ENCODE data around the gene SLC50A1. TPM values are rescaled to one million over a fixed set of nuclear protein-coding genes. Genes with fewer than 3 reads are reported as not detected.

SLC50A1 gene
- total RNA-seq, 1 experiment from 2014 or later, result 24.9 TPM

DNA sequence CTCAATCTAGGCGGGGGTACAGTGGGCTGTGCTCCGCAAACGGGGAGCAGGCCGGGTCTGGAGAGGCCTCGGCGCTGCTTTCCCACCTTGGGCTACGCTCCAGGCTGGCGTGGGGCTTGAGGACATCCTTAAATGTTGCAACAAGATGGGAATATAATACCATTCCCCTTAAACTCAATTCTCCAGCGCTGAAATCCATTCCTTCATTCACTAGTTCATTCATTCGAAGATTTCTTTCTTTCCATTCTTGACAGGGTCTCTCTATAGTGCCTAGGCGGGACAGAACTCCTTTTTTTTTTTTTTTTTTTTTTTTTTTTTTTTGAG, 4.9 kb downstream of the SLC50A1 start:
- Histone ChIP-seq H3K9me3 (ENCODE audit: control insufficient read depth, low read depth, low read length) (no peaks in the 10 kb centered on the region), H3K27me3 (ENCODE audit: insufficient read depth, low read length) (no peaks in the 10 kb centered on the region), H3K56ac (ENCODE audit: insufficient read length, low read depth, low read length) (no peak overlapping the region), H3K4me2 (ENCODE audit: insufficient read depth, insufficient read length, low read length) (peak overlapping the region; percentile 90), H2BK12ac (ENCODE audit: insufficient read length, low read depth, low read length) (no peak overlapping the region), H3K79me2 (ENCODE audit: insufficient read depth, low read length) (0 out of 2 replicates have a peak, but pooled peaks cover 3% of the 10 kb centered on the region), H3K4ac (ENCODE audit: low read depth, low read length) (no peak overlapping the region), H2AFZ (ENCODE audit: low read length) (peak overlapping the region; percentile 95), H3K23ac (ENCODE audit: insufficient read length, low read depth, low read length) (no peak overlapping the region), H4K8ac (replicated peaks; ENCODE audit: insufficient read length, low read depth, low read length) (no peak overlapping the region), H2BK20ac (ENCODE audit: low read depth, low read length, poor library complexity, severe bottlenecking) (no peak overlapping the region), H3K18ac (ENCODE audit: insufficient read length, low read depth, low read length) (no peak overlapping the region), H3K23me2 (ENCODE audit: insufficient read length, low read depth, low read length, poor library complexity, severe bottlenecking) (peaks cover 17% of the 10 kb centered on the region), H2BK120ac (ENCODE audit: low read depth, low read length, poor library complexity, severe bottlenecking) (no peak overlapping the region), H2AK5ac (ENCODE audit: insufficient read length, low read length) (no peak overlapping the region), H2BK15ac (ENCODE audit: low read depth, low read length) (no peak overlapping the region), H3K79me1 (ENCODE audit: insufficient read depth, low read depth, low read length, poor library complexity, severe bottlenecking) (no peaks in the 10 kb centered on the region), H3K4me1 (ENCODE audit: insufficient read depth, low read length) (no peaks in the 10 kb centered on the region), H4K5ac (ENCODE audit: insufficient read length, low read depth, low read length) (no peak overlapping the region), H2BK5ac (ENCODE audit: insufficient read length, low read length) (no peak overlapping the region), H3K9ac (ENCODE audit: extremely low read depth, insufficient read length, low read length) (no peak overlapping the region), H3K14ac (ENCODE audit: insufficient read depth, low read length) (no peak overlapping the region), H4K20me1 (ENCODE audit: control insufficient read depth, insufficient read depth, insufficient read length) (no peaks in the 10 kb centered on the region), H3K27ac (ENCODE audit: insufficient read length, low read depth, low read length) (no peak overlapping the region), H3T11ph (ENCODE audit: low read length) (no peak overlapping the region), H4K91ac (ENCODE audit: insufficient read length, low read depth, low read length) (no peak overlapping the region)
- TF ChIP-seq, protein P1, sequence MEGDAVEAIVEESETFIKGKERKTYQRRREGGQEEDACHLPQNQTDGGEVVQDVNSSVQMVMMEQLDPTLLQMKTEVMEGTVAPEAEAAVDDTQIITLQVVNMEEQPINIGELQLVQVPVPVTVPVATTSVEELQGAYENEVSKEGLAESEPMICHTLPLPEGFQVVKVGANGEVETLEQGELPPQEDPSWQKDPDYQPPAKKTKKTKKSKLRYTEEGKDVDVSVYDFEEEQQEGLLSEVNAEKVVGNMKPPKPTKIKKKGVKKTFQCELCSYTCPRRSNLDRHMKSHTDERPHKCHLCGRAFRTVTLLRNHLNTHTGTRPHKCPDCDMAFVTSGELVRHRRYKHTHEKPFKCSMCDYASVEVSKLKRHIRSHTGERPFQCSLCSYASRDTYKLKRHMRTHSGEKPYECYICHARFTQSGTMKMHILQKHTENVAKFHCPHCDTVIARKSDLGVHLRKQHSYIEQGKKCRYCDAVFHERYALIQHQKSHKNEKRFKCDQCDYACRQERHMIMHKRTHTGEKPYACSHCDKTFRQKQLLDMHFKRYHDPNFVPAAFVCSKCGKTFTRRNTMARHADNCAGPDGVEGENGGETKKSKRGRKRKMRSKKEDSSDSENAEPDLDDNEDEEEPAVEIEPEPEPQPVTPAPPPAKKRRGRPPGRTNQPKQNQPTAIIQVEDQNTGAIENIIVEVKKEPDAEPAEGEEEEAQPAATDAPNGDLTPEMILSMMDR (conservative IDR thresholded peaks at IDR 0.05), result no peak
- H3K27ac Mint-ChIP-seq, result peak overlapping the region in 2 of 3 experiments; percentile 94 to 98; a peak in 5 of 7 replicates
- H3K4me1 Mint-ChIP-seq, result peaks cover 15% of the 10 kb centered on the region in 2 experiments
- WGBS (ENCODE audit: extremely low coverage, insufficient read length, low lambda C conversion rate), result no CpG with 5 or more reads among the region's 11 CpGs
- H3K36me3 Mint-ChIP-seq (ENCODE audit: insufficient read depth in 1 of 3, low read depth in 3 of 3), result peaks cover 14 to 17% (median 15%) of the 10 kb centered on the region in 3 experiments; a peak in 6 of 7 replicates
- H3K4me3 Mint-ChIP-seq, result peak overlapping the region; percentile 96 to 100
- no peaks in the 10 kb centered on the region for H3K9me3 Mint-ChIP-seq
- DNase-seq, result no peak
- H3K27me3 Mint-ChIP-seq (ENCODE audit: low read depth), result peaks cover 22% of the 10 kb centered on the region
